Measurements from ENCODE around the gene SHROOM4.

SHROOM4 gene

DNA sequence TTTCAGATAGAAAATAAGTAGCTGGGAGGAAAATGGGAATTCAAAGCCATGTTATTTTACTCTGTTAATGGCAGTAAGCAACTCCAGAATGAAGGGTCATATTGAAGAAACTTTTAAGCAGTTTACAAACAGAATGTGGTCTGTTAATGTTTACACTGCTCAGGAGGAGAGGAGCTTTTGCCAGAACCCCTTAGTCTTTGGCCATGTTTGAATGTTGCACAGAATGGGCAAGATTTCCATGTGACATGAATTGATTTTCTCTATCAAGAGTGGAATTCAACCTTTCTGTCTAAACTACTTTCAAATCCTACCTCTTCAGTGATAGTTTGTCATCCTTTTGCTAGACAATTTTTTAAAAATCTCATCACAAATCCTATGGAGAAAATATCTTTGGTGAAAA lies 227.6 kb downstream of the SHROOM4 start:
- TF ChIP-seq, protein P1, sequence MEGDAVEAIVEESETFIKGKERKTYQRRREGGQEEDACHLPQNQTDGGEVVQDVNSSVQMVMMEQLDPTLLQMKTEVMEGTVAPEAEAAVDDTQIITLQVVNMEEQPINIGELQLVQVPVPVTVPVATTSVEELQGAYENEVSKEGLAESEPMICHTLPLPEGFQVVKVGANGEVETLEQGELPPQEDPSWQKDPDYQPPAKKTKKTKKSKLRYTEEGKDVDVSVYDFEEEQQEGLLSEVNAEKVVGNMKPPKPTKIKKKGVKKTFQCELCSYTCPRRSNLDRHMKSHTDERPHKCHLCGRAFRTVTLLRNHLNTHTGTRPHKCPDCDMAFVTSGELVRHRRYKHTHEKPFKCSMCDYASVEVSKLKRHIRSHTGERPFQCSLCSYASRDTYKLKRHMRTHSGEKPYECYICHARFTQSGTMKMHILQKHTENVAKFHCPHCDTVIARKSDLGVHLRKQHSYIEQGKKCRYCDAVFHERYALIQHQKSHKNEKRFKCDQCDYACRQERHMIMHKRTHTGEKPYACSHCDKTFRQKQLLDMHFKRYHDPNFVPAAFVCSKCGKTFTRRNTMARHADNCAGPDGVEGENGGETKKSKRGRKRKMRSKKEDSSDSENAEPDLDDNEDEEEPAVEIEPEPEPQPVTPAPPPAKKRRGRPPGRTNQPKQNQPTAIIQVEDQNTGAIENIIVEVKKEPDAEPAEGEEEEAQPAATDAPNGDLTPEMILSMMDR (IDR thresholded peaks at IDR 0.05; ENCODE audit: control insufficient read depth, insufficient read depth, low read depth, low read length, missing control alignments) = no peak
- H3K4me3 ChIP-seq (ENCODE audit: control insufficient read depth, low read depth, low read length) = no peak overlapping the region
- DNase-seq (ENCODE audit: low read depth) = no peak

DNA sequence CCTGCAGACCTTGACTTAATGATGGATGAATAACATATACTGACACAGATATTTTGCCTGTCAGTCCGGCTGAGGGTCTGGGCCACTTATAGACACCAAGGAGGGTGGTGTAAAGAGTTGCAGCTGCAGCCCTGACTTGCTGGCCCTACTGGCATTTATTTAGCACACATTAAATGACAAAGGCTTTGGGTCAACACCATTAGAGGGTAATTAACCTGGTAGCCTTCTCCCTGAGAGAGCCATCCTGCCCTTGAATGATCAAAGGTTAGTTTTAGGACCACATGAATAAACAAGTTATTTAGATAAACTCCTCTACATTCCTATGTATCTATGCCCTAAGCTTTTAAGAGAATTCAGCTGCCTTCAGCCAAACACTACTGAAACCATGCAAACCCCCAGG lies 232.6 kb downstream of the SHROOM4 start:
- TF ChIP-seq, protein P1 (IDR thresholded peaks at IDR 0.05; ENCODE audit: control insufficient read depth, insufficient read depth, low read depth, low read length, missing control alignments) = no peak

DNA sequence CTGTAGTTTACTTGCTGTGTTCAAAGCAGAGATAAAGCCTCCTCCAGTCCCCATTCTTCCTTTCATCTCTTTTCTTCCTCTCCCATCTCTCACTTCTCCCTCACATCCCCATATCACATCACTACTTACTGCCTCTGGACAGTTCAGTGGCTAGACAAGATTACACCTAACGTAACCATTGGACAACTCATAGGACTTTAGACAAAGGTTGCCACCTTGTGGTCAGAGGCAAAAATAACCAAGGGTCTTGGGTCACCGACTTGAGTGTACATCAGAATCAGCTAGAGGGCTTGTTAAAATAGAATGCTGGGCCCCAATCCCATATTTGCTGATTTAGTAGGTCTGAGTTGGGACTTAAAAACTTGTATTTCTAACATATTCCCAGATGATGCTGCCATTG lies 234.0 kb downstream of the SHROOM4 start:
- H3K4me3 ChIP-seq (ENCODE audit: control insufficient read depth, low read depth, low read length) = no peak overlapping the region
- DNase-seq (ENCODE audit: low read depth) = peak; percentile 17
- TF ChIP-seq, protein P1 (IDR thresholded peaks at IDR 0.05; ENCODE audit: control insufficient read depth, insufficient read depth, low read depth, low read length, missing control alignments) = peak; percentile 56

More for the DNA sequence above, 232.6 kb downstream of the SHROOM4 start:
- no peak overlapping the region for H3K4me3 ChIP-seq (ENCODE audit: control insufficient read depth, low read depth, low read length)
- no peak for DNase-seq (ENCODE audit: low read depth)

DNA sequence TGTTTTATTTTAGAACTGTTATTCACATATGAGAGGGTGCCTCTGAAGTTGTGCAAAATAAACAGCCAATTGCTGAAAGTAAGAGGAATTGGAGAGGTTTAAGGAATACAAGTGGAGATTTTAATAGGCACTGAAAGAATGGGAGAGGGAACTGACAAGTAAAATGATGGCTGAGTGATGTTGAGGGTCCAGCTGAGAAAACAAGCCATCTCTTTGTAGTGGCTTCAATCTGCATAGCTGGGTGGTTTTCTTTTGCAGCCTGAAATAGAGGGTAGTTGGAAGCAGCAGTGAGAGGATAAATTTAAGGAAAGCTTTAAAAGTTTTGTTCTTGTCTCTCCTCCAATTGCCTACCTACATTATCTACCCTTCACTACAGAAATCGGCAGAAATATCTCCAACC lies 236.7 kb downstream of the SHROOM4 start:
- H3K4me3 ChIP-seq (ENCODE audit: control insufficient read depth, low read depth, low read length) = no peak overlapping the region
- TF ChIP-seq, protein P1 (IDR thresholded peaks at IDR 0.05; ENCODE audit: control insufficient read depth, insufficient read depth, low read depth, low read length, missing control alignments) = no peak
- DNase-seq (ENCODE audit: low read depth) = no peak

DNA sequence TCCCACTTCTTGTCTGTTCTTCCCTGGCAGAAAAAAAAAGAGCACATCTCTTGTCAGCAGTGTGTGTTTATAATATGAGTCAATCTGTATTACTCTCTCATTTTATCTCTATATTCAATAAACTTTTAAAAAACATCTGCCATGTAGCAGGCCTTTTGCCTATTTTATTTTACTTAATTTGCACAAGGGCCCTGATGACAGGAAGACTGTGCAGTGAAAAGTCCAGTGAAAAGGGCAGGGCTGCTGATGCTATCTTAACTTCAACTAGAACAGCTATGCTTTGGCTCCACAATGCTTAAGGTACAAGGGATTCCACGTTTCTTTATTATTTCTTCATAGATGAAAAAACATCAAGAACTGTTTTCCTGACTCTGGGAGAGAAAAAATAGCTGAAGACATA lies 246.4 kb downstream of the SHROOM4 start:
- H3K4me3 ChIP-seq (ENCODE audit: control insufficient read depth, low read depth, low read length) = no peak overlapping the region
- no peak for DNase-seq (ENCODE audit: low read depth)
- TF ChIP-seq, protein P1 (IDR thresholded peaks at IDR 0.05; ENCODE audit: control insufficient read depth, insufficient read depth, low read depth, low read length, missing control alignments) = no peak

DNA sequence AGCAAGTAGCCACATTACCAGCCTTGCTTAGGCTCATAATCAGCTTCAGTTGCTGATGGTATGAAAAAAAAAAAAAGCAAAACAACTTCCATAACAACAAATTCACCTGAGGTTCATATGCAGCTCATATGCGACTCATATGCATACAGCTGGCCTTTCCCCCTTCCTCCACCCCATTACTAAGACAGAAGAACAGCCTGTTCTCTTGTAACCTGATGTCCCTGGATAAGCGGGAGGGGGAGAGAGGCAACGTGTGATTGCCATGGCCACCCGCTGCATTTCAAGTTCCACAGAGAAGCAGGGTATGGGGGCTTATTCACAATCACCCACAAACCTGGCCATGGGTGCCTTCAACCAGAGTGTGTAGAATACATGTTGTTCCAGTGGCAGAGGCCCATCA lies 248.3 kb downstream of the SHROOM4 start:
- H3K4me3 ChIP-seq (ENCODE audit: control insufficient read depth, low read depth, low read length) = no peak overlapping the region
- no peak for DNase-seq (ENCODE audit: low read depth)
- TF ChIP-seq, protein P1 (IDR thresholded peaks at IDR 0.05; ENCODE audit: control insufficient read depth, insufficient read depth, low read depth, low read length, missing control alignments) = no peak
